Measurements from ENCODE around the gene ABCA4. TPM values are rescaled to one million over a fixed set of nuclear protein-coding genes. Genes with fewer than 3 reads are reported as not detected.
A peak's percentile ranks its signal among the peaks of the same experiment; 100 is the strongest.

Gene ABCA4
- total and polyA plus RNA-seq, 2 of the 8 experiments (the other 6 are each of a cell fraction or from before 2014, with no cell fraction given) = 0.06 TPM; not detected in 1

GRCh38 chr1:93972341-93972740 is 148.6 kb downstream of the ABCA4 start:
- POLR2A ChIA-PET (ENCODE audit: partially characterized antibody) = no interaction called here
- H2BK12ac ChIP-seq (ENCODE audit: low read depth, low read length) = no peak overlapping the region
- TF ChIP-seq RNF2 (IDR thresholded peaks at IDR 0.05; ENCODE audit: borderline replicate concordance, low read depth, low read length, missing control alignments, poor library complexity, severe bottlenecking) (no peak), HDAC6 (IDR thresholded peaks at IDR 0.05; ENCODE audit: low read depth, low read length) (no peak), SIRT6 (IDR thresholded peaks at IDR 0.05; ENCODE audit: low read length) (no peak), SAP30 (IDR thresholded peaks at IDR 0.05; ENCODE audit: insufficient read depth, insufficient replicate concordance, low read length) (no peak), CHD1 (IDR thresholded peaks at IDR 0.05; ENCODE audit: low read depth, low read length) (no peak), KDM4A (IDR thresholded peaks at IDR 0.05; ENCODE audit: low read depth, low read length, severe bottlenecking) (no peak), RFX5 (IDR thresholded peaks at IDR 0.05; ENCODE audit: borderline replicate concordance, low read depth, low read length) (no peak)
- H3K23me2 ChIP-seq (ENCODE audit: low read depth, low read length) = no peaks in the 10 kb centered on the region
- H3K27me3 ChIP-seq (replicated peaks in 1 of 4; ENCODE audit: control insufficient read depth in 3 of 4, extremely low read depth in 1 of 4, insufficient read depth in 3 of 4, low read length in 3 of 4) = no peaks in the 10 kb centered on the region
- H3K56ac ChIP-seq (replicated peaks; ENCODE audit: insufficient read length, low read depth, low read length) = no peak overlapping the region
- no peak overlapping the region for H2BK20ac ChIP-seq (ENCODE audit: low read length)
- no peak overlapping the region for H3K4me2 ChIP-seq (ENCODE audit: insufficient read depth in 1 of 2, low read depth in 2 of 2, low read length in 2 of 2)
- CTCF ChIA-PET (ENCODE audit: partially characterized antibody) = interaction anchor here (0.8 to 0.9 kb wide), 2 partner anchors 9 to 13 kb away, joined by 3 read pairs; no protein-coding TSS in a partner anchor
- H3K4me3 ChIP-seq (ENCODE audit: extremely low read depth in 1 of 4, insufficient read depth in 2 of 4, low read depth in 3 of 4, low read length in 4 of 4) = no peak overlapping the region
- H4K91ac ChIP-seq (replicated peaks; ENCODE audit: insufficient read length, low read length) = no peak overlapping the region
- no peaks in the 10 kb centered on the region for H3K4me1 ChIP-seq (replicated peaks in 1 of 4; ENCODE audit: control insufficient read depth in 3 of 4, insufficient read depth in 4 of 4, low read length in 3 of 4)
- no peaks in the 10 kb centered on the region for H3K9me3 ChIP-seq (ENCODE audit: insufficient read depth in 2 of 2, low read depth in 1 of 2, low read length in 1 of 2)
- H3K36me3 ChIP-seq (ENCODE audit: control insufficient read depth in 2 of 4, insufficient read depth in 4 of 4, low read length in 3 of 4) = no peaks in the 10 kb centered on the region
- FAIRE-seq (no peak), DNase-seq (ENCODE audit: low read depth in 1 of 2, low spot score in 2 of 2) (no peak)
- WGBS, 2 experiments (ENCODE audit: extremely low coverage in 1 of 2, insufficient coverage in 1 of 2, insufficient read length in 1 of 2, insufficient replicate concordance in 2 of 2, low coverage in 1 of 2, low lambda C conversion rate in 2 of 2, missing lambda C conversion rate in 1 of 2) = 95% methylated on average over 2 of the region's 2 CpGs; no CpG with 5 or more reads in 1 of the 2 experiments
- no peak overlapping the region for H3K27ac ChIP-seq (ENCODE audit: low read depth, low read length)
- H2BK120ac ChIP-seq (replicated peaks; ENCODE audit: low read depth, low read length) = no peak overlapping the region
- no peak overlapping the region for H3K14ac ChIP-seq (ENCODE audit: insufficient read length)
- H2AK5ac ChIP-seq (ENCODE audit: low read depth, low read length) = no peak overlapping the region
- H3K79me2 ChIP-seq (ENCODE audit: control insufficient read depth in 1 of 2, insufficient read depth in 2 of 2, low read length in 2 of 2) = no peaks in the 10 kb centered on the region
- H4K20me1 ChIP-seq (replicated peaks in 1 of 2; ENCODE audit: control insufficient read depth in 1 of 2, insufficient read depth in 2 of 2, low read length in 2 of 2) = no peaks in the 10 kb centered on the region
- no peak overlapping the region for H2BK5ac ChIP-seq (ENCODE audit: low read depth, low read length)
- H3K23ac ChIP-seq (ENCODE audit: insufficient read length) = no peak overlapping the region
- no peak overlapping the region for H3K9ac ChIP-seq (replicated peaks in 1 of 4; ENCODE audit: extremely low read depth in 1 of 4, low read depth in 3 of 4, low read length in 3 of 4)
- H3K4ac ChIP-seq (replicated peaks; ENCODE audit: insufficient read length, low read depth, low read length) = no peak overlapping the region
- no peak overlapping the region for H4K5ac ChIP-seq (ENCODE audit: insufficient read length, low read depth, low read length)
- peak overlapping the region; percentile 96; the same call in 1 of the 2 replicates for H2AFZ ChIP-seq (ENCODE audit: low read length)
- H3K18ac ChIP-seq (ENCODE audit: extremely low read depth, low read length) = no peak overlapping the region
- H2BK15ac ChIP-seq (ENCODE audit: low read length) = no peak overlapping the region
- H4K8ac ChIP-seq (ENCODE audit: extremely low read depth, insufficient read depth, low read length) = no peak overlapping the region
- H3K79me1 ChIP-seq (ENCODE audit: low read depth, low read length) = no peaks in the 10 kb centered on the region
